Renal pelvis (tissue), 4 donors: ENCODE results near the gene AP5S1. TPM values are rescaled to one million over a fixed set of nuclear protein-coding genes. Genes with fewer than 3 reads are reported as not detected.
"Not testable (repeated sequence)": the region's sequence is repeated elsewhere in the genome, so short reads cannot be mapped to it uniquely, and the experiment has no call there.

ENCODE experiments used
- DNase-seq: peaks from one replicate; pipeline ENCODE4 v3.0.0-alpha.2; 2013
- polyA plus RNA-seq, 3 donors: library from polyadenylated mRNA; unstranded; fragments of 120-200 nt; gene quantifications; one replicate each; pipeline ENCODE4 v1.2.1, GENCODE V29; 2013; ENCODE audit not compliant: insufficient read length in 3 of 3

AP5S1 gene
- polyA plus RNA-seq, 3 donors: 9.8 to 12.5 (median 12.4) TPM

DNA sequence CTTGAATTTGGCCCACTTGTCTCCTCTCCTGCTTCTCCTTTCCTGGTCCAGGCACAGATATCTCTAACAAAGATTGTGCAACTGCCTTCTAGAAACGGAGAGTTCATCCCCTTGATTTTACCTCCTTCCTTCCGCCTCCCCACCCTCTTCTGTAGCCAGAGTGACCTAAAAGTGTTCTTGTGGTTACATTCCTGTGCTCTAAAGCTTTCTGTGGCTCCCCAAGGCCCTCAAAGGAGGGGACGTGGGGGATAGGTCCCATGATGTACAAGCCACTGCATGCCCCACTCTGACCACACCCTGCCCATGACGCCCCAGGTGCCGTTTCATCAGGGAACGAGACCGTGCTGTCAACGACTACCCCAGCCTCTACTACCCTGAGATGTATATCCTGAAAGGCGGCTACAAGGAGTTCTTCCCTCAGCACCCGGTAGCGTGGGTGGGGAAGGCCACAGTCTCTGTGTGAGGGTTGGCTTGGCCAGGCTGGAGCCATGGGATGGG lies 16.0 kb upstream of the AP5S1 start:
- no peak for DNase-seq

DNA sequence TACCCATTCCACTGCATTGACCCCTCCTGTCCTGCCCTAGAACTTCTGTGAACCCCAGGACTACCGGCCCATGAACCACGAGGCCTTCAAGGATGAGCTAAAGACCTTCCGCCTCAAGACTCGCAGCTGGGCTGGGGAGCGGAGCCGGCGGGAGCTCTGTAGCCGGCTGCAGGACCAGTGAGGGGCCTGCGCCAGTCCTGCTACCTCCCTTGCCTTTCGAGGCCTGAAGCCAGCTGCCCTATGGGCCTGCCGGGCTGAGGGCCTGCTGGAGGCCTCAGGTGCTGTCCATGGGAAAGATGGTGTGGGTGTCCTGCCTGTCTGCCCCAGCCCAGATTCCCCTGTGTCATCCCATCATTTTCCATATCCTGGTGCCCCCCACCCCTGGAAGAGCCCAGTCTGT lies 15.6 kb upstream of the AP5S1 start:
- no peak for DNase-seq

DNA sequence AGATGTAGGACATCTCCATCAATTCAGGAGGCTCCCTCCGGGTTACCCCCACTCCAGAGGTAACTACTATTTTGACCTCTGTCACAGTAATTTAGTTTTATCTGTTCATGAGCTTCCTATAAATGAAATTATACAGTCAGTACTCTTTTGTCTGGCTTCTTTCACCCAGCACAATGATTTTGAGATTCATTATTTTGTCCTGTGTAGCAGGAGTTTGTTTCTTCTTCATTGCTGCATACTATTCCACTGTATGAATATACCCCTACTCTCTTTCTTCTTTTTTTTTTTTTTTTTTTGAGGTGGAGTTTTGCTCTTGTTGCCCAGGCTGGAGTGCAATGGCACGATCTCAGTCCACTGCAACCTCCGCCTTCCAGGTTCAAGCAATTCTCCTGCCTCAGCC lies 11.8 kb upstream of the AP5S1 start:
- DNase-seq: no peak

DNA sequence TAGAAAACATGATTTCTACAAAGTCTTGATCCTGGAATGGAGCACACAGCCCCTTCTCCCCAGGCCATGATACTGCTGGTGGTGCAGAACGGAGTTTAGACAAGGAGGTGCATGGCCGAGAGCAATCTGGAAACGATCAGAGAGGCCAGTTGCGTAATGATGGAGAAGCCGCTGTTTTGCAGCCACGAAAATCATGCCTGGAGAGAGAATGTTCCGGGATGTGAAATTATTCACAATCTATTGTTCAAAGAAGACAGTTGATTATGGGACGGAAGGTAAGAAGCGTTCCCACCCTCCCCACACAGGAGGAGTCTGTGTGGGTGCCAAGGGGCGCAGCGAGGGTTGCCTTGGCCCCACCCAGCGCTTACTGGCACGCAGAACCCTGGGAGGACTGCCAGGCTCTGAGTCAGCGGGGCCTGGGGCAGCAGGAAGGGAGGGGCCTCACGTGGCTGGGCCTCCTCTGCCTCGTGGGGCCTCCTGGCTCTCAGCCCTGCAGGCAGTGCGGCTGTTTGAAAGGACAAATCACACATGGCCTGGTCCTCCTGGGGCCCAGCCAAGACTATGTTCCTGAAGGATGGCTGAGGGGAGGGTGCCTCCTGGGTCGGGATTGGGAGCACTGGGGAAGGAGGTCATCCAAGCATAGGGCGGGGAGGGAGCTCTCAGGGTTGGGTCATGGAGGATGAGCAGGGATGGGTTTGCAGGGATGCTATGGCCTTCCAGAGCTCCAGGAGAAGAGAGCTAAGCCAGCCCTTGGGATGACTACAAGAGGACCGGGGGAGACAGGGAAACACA lies 8.7 kb upstream of the AP5S1 start:
- DNase-seq: peak; percentile 88

DNA sequence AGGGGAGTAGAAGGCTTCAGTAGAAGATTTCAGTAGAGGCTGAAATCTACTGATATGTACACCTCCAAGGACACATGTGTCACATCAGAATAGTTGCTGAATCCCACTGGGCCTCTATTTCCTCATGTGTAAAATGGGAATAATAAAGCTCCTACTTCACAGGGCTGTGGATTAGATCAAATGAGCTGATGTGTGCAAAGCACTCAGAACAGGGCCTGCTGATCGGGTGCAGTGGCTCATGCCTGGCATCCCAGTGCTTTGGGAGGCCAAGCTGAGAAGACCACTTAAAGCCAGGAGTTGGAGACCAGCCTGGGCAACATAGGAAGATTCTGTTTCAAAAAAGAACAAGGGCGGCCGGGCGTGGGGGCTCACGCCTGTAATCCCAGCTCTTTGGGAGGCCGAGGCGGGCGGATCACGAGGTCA lies 8.1 kb upstream of the AP5S1 start:
- no peak for DNase-seq

DNA sequence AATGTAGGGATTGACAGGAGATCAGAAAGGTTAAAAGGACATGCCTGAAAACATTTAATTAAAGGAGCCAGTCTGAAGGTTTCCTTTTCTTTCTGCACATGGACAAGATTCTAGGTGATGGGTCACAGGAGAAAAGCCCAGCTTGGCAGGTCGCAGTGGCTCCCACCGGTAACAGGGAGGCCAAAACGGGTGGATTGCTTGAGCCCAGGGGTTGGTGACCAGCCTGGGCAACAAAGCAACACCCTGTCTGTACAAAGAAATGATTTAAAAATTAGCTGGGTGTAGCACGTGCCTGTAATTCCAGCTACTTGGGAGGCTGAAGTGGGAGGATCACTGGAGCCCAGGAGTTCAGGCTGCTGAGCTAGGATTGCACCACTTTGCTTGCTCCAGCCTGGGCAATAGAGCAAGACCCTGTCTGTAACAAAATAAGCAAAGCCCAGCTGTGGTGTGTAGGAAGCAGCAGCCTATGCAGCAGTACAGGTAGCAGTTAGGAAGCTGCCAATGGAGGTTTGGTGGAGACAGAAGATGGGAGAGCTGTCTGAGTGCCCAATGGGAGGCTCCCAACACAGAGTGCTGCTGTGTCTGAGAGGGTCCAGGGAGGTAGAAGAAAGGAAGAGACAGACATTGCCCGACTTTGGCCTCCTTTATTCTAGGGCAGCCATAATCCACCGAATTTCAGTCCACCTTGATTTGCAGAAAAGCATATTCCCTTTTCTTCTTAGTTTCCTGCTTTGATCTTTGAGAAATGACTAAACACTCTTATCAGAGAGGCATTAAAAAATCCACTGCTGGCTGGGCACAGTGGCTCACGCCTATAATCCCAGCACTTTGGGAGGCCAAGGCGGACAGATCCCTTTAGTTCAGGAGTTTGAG lies 7.1 kb upstream of the AP5S1 start:
- no peak for DNase-seq

DNA sequence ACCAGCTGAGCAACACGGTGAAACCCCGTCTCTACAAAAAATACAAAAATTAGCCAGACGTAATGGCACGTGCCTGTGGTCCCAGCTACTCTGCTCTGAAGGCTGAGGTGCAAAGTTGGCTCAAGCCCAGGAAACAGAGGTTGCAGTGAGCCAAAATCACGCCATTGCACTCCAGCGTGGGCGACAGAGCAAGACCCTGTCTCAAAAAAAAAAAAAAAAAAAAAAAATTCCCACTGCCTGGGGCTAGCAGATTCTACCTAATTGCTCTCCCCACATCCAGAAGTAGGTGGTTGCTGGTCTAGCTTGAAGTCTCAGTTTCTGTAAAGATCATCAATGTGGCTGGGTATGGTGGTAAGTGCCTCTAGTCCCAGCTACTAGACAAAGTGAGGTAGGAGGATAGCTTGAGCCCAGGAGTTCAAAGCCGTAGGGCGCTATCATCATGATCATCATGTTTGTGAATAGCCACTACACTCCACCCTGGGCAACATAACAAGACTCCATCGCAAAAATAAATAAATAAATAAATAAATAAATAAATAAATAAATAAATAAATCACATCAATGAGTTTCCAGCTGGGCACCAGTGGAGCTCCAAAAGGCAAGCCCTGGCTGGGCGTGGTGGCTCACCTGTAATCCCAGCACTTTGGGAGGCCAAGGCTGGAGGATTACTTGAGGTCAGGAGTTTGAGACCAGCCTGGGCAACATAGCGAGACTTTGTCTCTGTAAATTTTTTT lies 6.3 kb upstream of the AP5S1 start:
- DNase-seq: no peak

DNA sequence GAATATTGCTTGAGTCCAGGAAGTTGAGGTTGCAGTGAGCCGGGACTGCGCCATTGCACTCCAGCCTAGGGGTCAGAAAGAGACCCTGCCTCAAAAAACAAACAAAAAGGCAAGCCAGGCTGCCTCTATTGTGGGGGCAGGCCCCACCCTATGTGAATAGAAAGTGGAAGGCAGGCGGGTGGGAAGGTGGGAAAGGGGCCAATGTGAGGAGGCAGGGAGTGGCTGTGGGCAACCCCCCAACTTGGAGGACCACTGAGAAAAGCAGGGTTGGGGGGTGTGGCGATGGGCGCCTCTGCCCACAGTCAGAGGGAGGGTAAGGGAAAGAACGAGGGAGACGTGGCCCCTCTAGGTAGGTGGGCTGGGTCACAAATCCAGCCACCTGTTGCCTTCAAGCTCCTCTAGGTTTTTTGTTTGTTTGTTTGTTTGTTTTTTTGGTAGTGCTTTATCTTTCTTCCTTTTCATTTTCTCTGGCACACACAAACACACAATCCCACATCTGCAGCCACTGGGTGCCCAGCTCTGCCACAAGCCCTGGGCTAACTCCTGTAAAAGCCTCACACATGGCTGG lies 5.3 kb upstream of the AP5S1 start:
- DNase-seq: no peak

DNA sequence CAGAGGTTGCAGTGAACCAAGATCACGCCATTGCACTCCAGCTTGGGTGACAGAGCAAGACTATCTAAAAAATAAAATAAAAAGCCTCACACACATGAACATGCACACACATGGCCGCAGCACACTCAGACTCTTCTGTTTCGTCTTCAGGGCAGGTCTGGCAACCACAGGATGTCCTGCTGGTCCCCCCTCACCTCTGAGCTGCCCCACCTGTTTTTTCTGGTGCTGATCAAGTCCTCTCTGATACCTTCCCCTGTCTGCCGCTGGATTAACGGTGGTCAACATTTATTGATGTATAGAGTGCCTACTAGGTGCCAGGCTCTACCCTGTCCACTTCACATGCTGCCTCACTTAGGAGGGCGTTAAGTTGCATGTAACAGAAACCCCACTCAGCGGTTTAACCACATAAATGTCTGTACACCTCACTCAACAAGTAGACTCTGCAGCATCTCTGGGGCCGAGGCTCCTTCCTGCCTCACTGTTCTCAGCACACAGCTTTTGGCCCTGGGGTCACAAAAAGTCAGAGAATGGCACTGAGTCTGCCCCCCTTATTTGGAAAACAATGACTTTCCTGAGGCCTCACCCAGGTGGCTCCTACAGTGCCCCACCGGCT lies 4.5 kb upstream of the AP5S1 start:
- DNase-seq: no peak

DNA sequence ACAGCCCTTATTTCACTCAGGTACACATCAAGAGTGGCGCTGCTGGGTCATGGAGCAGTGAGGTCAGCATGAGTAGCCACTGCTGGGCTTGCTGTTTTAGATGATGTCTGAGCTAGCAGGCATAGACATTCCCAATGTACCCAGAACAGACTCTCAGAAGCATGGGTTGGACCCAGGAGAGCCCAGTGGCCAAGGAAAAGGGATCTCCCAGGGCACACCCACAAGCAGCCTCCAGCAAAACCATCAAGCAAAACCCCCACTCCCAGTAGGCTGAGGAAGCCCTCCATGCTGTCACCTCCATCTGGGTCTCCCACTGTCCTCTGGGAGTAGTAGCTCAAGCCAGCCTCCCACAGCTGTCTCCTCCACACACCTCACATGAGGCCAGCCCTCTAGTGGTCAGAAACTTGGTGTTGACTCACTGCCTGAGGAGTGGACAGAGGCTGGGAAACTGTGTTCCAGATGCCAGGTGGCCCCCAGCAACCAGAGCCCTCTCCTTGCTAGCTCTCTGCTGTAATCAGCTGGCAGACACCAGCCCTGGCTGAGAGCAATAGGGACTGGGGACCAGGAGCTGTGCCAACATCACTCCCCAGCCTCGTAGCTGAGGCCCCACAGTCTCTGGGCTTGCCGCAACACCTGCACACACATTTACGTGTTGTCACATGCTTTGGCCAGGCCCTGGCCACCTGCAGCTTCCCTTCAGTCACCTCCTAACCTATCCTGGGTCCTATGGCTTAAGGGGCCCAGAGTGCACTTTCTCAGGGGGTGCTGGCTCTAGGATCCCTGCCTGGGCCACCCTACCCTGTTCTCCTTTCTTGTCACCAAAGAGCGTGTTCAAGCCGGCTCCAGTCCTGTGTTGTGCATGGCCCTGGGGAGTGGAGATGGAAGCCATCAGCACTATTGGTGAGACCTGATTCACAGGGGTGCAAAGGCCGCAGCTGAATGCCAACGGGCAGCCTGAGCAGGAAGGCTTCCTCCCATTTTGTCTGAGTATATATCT lies 1.9 kb upstream of the AP5S1 start:
- peak; percentile 61 for DNase-seq

DNA sequence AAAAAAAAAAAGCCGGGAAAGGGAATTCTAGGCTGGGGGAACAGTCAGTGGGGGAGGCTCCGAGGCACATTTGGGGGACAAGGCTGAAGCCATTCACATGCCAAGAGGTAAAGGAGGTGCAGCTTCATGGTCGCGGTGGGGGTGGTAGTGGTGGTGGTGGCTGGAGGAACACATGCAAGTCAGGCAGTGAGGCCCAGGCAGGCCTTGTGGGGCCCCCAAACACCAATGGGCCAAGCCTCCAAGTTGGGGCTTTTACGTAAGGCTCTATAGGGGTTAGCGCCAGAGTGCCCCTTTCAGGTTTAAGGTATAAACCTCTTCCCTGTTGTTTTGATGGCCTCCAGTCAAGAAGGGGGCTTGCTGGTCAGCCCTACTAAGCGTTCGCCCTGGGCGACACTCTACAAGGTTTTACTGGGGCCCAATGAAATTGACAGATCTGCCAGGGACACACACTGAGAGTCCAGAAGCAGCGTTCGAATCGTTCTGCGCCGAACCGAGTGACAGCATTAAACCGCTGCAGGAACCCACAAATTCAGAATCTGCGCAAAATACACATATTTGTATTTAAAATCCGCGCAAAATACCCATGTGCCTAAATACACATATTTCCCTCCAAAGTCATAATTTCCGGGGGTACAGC lies 818 bp upstream of the AP5S1 start:
- DNase-seq: no peak

DNA sequence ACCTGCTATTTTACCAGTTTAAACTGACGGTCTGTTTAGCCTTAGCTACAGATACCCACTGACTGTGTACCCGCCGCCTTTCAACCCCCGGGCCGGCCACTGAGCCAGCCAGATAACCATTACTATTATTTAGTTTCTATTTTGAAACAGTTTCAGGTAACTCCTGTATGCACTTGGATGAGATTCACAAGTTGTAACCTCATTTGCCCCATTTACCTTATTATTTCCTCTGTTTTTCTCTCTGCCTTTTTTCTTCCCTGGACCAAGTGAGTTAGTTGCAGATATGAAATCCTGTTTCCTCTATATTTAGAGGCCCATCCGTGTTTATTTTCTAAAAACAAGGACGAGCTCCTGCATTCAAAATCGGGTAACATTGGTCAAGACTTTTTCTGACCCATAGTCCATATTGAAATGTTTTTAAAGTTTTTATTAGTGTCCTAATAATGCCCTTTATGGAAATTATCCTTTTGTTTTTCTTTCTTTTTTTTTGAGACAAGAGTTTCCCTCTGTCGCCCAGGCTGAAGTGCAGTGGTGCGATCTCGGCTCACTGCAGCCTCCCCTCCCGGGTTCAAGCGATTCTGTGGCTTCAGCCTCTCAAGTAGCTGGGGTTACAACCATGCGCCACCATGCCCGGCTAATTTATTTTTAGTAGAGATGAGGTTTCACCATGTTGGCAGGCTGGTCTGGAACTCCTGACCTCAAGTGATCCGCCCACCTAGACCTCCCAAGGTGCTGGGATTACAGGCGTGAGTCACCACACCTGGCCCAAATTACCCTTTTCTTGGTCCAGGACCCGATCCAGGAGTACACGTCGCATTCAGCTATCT lies 767 bp downstream of the AP5S1 start:
- DNase-seq: no peak

DNA sequence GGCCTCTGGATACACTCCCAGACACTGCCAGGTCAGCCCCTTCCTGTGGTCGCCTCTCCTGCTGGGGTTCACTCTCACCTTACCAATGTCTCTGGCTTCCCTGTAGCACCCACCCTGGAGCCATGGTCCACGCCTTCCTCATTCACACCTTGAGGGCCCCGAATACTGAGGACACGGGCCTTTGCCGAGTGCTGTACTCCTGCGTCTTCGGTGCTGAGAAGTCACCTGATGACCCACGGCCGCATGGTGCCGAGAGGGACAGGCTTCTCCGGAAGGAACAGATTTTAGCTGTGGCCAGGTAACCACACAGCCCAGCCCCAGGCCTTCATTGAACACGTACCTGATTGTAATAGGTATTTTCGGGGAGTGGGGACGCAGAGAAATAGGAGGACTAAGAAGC lies 1.6 kb downstream of the AP5S1 start:
- DNase-seq: no peak

DNA sequence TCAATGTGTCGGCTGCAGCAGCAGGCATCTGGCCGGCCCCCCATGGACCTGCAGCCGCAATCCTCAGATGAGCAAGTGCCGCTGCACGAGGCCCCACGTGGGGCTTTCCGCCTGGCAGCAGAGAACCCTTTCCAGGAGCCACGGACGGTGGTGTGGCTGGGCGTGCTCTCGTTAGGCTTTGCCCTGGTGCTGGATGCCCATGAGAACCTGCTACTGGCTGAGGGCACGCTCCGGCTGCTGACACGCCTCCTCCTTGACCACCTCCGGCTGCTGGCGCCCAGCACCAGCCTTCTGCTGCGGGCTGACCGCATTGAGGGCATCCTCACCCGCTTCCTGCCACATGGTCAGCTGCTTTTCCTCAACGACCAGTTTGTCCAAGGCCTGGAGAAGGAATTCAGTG lies 3.5 kb downstream of the AP5S1 start:
- no peak for DNase-seq

DNA sequence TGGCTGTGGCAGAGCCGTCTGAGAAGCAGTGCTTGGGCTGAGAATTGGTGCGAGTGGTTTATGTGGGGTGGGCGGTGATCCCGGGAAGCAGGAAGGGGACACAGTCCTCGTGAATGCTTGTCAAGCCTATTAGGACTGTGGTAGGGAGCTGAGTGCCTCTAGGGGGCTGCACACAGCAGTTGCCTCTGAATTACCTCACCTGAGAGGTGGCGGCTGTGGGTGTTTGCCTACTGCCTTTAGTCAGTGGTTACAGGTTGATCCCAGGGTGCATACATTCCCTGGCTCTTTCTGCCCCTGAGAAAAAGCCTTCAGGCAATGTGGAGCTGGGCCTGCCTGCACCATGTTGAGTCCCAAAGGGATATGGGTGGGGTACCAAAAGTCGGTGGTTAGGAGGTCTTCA lies 5.2 kb downstream of the AP5S1 start:
- no peak for DNase-seq

DNA sequence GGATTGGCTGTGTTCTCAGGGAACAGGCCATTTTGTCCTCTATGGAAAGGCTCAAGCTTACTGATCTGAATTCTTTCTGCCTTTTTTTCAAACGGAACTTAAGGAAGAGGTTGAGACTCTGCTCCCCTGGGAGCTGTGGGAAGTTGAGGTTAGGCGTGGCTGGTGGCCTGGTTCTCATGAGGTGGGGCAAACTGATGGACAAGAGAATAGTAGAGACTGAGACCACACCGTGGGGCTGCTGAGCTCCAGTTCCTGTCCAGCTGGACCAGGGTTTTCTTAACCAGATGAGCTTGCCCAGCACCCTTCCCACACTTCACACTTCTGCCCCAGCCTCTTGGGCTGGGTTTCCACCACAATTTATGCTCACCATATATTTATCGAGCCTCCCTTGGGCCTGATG lies 6.1 kb downstream of the AP5S1 start:
- no peak for DNase-seq

DNA sequence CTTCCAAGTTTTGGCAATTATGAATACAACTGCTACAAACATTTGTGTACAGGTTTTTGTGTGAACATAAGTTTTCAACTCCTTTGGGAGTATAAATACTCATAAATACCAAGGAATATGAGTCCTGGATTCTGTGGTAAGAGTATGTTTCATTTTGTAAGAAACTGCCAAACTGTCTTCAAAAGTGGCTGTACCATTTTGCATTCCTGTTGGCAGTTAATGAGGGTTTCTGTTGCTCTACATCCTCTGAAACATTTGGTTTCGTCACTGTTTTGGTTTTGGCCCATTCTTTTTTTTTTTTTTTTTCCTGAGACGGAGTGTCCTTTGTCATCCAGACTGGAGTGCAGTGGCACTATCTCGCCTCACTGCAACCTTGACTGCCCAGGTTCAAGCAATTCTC lies 8.5 kb downstream of the AP5S1 start:
- no peak for DNase-seq

DNA sequence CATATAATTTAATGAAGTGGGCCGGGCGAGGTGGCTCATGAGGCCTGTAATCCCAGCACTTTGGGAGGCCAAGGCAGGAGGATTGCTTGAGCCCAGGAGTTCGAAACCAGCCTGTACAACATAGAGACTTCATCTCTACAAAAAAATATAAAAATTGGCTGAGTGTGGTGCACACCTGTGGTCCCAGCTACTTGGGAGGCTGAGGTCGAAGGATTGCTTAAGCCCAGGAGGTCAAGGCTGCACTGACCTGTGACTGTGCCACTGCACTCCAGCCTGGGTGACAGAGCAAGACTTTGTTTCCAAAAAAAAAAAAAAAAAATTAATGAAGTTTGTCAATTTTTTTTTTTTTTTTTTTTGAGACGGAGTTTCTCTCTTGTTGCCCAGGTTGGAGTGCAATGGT lies 9.5 kb downstream of the AP5S1 start:
- DNase-seq: not testable (repeated sequence)

DNA sequence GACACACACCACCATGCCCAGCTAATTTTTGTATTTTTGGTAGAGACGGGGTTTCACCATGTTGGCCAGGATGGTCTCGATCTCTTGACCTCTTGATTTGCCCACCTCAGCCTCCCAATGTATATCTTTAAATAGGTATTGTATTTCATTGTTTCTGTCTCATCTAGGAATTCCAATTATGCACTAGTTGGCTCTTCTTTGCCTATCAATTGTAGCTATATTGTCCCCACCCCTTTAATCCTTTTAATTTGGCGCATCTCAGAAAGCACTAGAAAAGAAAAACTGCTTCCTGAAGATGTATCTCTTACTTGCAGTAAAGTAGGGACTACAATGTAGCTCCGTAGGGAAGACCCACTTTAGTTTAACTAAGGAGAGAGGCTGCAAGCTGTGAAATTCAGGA lies 15.8 kb downstream of the AP5S1 start:
- DNase-seq: no peak
